Effector CD4-positive, alpha-beta T cell (primary cell): ENCODE data around the gene PLCD3.

ENCODE experiments used
- DNase-seq: peaks from one replicate; pipeline ENCODE4 v3.0.0-alpha.2; 2020

The PLCD3 gene

DNA sequence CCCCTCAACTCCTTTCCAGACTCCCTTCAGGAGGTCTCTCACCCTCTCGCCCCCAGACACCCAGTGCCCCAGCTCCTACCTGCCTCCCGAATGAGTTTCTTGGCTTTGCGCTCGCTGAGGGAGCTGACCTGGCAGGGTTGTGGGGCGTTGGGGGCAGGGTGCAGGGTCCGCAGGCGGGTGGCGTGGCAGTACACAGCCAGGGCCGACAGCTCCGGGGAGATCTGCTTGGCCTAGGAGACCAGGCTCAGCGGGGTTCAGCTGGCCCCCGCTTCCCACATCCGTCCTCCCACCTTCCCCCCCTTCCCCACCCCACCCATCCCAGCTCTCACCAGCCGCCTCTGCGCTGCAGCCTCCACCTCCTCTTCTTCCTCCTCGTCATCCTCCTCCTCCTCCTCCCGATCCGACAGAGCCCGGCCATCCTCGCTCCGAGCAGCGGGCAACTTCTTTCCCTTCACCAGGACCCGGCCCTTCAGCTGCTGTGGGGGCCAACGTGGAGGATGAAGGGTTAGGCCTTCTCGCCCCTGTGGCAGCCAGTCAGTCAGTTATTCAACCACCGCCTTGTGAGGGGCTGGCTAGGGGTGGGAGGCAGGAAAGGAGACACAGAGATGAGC, 17.2 kb downstream of the PLCD3 start:
- no peak for DNase-seq

GRCh38 chr17:45114117-45114932, 18.0 kb downstream of the PLCD3 start:
- no peak for DNase-seq

DNA sequence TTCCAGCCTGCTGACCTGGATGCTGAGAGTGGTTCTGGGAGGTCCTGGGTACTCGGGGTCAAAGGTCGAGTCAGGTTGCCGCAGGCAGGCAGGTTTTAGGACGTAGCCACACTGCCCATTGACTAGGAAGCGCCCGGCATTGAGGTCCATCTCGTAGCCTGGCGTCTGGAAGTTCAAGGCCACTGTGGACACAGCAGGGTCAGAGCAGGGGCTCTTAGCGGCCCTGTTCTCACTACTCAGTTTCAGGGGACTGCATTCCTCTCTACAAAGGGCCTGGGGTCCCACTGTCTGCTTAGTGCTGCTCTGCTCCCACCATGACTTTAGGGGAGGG, 18.9 kb downstream of the PLCD3 start:
- no peak for DNase-seq

GRCh38 chr17:45112559-45113423, 19.5 kb downstream of the PLCD3 start:
- DNase-seq: no peak

DNA sequence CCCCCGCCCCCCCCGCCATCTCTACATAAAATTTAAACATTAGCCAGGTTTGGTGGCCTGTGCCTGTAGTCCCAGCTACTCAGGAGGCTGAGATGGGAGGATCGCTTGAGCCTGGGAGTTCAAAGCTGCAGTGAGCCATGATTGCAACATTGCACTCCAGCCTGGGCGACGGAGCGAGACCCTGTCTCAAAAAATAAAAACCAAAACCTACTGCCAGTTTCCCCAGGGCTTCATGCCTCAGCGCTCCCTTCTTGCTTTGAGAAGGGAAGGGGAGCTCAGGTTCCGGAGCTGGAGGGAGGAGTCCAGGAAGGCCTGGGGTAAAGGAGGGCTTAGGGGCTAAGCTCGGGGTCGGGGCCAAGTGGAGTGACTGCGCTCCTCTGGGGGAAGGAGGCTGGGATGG, 20.5 kb downstream of the PLCD3 start:
- no peak for DNase-seq

DNA sequence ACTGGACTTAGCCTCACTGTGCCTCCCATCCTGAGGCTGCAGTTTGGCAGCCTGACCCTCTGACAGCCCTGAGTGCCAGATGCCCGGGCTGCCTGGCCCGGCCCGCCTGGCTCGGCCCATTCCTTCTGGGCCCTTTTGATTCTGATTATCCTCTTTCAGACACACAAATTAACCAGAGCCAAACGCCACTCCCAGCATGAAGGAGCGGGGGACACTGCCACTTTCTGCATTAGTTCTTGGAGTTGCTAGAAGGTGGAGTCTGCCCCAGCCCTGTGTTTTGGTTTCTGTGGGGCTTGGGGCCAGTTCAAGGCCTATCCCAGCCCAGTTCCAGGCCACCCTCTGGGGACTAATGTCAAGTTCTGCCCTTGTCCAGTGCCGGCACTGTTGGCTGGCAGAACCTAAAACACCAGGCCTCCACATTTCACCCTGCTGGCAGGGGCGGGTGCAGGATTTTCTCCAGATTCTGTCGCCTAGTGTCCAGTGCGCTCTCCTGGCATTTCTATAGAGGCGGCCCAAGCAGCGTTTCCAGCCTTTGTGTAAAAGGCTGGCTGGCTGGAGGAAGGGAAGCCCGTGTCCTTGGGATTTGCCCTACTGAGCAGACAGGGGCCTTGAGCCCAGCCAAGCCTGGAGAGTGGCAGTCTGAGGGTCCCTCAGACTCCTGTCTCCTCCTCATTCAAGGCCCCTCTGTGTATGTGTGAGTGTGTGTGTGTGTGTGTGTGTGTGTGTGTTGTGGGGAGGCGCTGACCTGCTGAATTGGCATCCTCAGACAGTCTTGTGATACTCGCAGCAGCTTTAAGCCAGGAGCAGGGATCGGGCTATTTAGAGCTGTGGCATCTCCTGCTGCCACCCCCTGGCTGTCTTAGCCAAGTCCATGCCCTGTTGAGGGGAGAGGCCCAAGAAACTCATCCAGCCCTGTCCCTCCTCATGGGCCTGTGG, 21.4 kb downstream of the PLCD3 start:
- no peak for DNase-seq

DNA sequence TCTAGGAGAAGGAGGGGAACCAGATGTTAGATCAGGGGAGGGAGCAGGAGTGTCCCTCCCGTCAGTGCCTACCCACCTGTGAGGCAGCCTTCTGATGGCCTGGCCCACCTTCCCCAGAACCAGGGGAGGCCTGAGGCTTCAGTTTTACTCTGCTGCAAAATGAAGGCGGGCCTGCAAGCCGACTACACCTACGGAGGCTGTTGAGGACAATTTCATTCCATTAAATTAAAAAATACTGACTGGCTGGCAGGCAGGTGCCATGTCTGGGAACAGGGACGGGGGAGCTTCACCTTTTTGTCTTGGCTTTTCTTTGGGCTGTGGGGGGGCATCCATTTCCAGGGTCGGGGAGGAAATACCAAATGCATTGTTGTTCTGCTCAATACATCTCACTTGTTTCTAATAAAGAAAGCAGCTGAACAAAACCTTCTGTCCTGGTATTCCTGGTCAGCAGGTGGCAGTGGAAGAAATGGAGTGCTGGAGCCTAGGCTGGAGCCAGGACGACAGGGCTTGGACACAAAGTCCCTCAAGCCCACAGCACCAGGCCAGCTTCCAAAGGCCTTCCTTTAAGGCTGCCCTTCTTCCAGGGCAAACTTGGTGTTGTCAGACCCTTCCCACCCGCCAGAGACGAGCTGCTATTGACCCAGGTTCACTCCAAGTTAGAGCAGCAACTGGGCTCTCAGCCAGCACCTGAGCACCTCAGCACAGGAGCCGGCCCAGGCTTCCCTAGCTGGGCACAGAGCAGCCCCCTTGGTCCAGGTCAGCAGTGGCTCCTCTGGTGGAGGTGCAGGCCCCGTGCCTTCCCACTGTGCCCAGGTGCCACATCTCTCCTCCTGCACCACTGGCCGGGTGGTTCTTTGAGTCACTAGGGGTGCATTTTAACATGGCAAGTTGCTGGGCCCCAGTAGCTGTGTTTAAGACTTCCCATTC, 23.5 kb downstream of the PLCD3 start:
- DNase-seq: no peak

GRCh38 chr17:45108051-45108450, 24.3 kb downstream of the PLCD3 start:
- DNase-seq: no peak

DNA sequence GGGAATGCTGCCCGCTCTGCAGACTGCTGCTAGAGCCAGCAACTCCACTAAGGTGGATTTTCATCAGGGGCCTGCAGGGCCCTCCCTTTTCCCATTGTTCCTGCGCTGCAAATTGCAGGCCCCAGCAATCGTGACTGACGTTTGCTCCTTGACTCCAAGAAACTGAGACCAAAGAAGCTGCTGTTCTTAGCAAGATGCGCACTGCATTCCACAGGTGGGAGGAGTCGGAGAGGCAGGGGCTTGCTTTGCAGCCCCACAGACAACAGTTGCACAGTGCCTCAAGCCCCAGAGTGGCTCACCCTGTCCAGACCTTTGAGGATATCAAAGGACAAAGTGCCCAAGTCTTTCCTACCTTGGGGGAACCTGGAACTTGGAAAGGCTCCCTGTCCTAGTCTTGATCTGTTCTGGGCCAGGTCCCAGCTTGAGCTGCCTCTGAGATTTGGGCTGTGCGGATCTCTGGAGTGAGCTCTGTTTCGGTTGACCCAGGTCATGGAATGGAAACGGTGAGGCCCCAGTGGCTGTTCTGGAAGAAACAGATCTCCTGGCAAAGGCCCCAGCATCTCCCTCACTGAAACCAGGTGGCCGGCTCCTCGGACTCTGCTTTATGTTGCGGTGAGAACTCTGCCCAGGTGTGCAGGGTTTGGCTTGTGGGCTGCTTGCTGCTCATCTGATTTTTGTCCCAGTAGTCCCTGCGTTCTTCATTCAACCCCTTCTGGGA, 24.9 kb downstream of the PLCD3 start:
- DNase-seq: no peak

- DNase-seq: no peak
Observed at GRCh38 chr17:45106582-45106981, 25.7 kb downstream of the PLCD3 start.

GRCh38 chr17:45106096-45106495, 26.2 kb downstream of the PLCD3 start:
- no peak for DNase-seq

DNA sequence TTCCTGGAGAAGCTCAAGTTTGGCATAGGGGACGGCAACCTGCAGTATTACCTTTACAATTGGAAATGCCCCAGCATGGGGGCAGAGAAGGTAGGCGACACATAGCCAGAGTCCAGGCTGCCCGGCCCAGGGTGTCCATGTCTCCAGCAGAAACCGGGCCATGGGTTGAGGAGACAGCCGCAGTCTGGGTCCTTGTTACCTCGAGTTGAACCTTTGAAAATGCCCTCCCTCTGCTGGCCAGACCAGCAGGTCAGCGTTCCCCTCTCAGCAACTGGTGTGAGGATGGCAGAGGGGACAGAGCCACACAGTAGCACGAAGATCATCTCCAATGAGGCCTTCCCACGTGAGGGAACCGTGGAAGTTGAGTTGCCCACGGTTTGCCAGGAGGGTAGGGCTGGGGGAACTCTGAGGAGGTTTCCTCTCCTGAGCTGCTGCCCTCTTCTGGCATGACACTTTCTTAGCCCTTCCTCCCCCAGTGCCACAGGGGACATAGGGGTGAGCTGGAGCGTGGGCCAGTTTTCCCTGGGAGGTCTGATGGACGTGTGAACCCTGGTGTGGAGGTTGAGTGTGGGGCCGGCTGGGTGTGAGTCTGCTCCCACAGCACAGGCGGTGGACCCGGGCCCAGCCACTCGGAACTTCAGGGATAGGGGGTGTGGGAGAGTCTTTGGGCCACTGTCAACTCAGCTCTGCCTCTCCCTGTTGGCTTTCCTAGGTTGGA, 27.2 kb downstream of the PLCD3 start:
- no peak for DNase-seq

GRCh38 chr17:45104497-45104896, 27.8 kb downstream of the PLCD3 start:
- DNase-seq: no peak

DNA sequence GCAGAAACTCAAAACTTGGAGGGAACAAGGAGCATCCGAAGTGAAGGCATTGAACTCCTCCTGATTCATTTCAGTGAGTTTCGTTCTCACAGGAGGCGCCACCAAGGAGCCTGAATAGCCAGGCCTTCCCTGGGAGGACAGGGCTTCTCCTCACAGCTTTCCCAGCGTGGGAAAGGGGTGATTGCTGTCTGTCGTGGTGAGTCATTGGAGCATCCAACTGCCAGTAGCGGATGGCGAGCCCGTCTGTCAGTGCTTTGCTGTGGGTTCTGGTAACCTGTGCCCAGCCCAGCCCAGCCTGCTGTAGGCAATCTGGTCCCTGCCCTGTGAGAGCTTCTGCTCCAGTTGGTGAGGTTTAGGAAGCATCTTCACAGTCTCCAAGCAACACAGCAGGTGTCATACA, 28.3 kb downstream of the PLCD3 start:
- DNase-seq: no peak

- DNase-seq: no peak
Observed at GRCh38 chr17:45103269-45103795, 29.0 kb downstream of the PLCD3 start.

DNA sequence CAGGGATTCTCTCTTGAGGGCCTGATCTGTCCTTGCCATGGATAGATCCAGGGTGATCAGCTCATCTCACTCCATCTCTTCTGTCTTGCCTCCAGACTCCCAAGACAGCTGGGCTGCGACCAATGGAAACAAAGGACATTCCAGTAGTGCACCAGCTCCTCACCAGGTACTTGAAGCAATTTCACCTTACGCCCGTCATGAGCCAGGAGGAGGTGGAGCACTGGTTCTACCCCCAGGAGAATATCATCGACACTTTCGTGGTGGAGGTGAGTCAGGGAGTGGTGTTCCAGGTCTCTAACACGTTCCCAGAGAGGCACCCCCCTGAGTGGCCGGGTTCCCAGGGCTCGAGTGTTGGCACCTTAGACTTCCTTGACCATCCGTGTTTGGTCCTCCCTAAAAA, 29.5 kb downstream of the PLCD3 start:
- DNase-seq: no peak

GRCh38 chr17:45101883-45102811, 30.2 kb downstream of the PLCD3 start:
- no peak for DNase-seq

DNA sequence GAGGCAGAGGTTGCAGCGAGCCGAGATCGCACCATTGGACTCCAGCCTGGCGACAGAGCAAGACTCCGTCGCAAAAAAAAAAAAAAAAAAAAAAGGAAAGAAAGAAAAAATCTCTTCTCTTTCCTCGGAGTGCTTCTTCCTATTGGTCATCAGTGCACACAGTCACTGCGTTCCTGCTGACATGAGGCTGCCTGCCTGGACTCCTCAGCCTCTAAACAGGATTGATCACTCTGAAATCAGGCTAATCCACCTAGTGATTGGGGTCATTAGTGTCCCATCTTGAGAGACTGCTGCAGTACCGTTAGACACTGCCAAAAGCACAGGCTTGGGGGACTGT, 30.8 kb downstream of the PLCD3 start:
- no peak for DNase-seq
